Astrocyte (in vitro differentiated cells and primary cell): ENCODE measurements around the gene AKAP8.

ENCODE experiments used
- EZH2 ChIP-seq: IDR thresholded peaks from 2 replicates; pipeline ENCODE4 v1.6.1; 2012; ENCODE audit warnings: mild to moderate bottlenecking, low read length, inconsistent platforms; ENCODE audit not compliant: insufficient read depth
- TF ChIP-seq, protein P1 (sequence below): IDR thresholded peaks from 2 replicates; pipeline ENCODE4 v1.5.1; 2011; ENCODE audit warnings: low read depth, mild to moderate bottlenecking, inconsistent platforms, low read length, moderate library complexity; ENCODE audit not compliant: insufficient read depth

DNA sequence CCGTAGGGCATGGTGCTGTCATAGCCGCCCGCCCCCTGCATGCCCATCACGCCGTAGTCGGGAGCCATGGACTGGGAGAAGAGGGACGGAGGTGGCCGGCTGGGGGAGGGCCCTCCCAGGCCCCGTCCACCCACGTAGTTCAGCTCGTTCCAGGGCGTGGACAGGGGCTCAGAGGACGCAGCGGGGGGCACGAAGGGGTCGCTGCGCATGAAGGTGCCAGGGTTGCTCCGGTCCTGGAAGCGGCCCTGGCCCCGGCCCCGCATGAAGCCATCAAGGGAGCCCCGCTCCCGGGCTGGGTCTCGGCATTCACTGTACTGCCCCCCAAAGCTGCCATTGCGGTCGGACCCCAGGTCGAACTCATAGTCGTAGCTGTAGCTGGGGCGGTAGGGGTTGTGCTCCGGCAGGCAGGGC lies 6.7 kb downstream of the AKAP8 start:
- TF ChIP-seq, protein P1, sequence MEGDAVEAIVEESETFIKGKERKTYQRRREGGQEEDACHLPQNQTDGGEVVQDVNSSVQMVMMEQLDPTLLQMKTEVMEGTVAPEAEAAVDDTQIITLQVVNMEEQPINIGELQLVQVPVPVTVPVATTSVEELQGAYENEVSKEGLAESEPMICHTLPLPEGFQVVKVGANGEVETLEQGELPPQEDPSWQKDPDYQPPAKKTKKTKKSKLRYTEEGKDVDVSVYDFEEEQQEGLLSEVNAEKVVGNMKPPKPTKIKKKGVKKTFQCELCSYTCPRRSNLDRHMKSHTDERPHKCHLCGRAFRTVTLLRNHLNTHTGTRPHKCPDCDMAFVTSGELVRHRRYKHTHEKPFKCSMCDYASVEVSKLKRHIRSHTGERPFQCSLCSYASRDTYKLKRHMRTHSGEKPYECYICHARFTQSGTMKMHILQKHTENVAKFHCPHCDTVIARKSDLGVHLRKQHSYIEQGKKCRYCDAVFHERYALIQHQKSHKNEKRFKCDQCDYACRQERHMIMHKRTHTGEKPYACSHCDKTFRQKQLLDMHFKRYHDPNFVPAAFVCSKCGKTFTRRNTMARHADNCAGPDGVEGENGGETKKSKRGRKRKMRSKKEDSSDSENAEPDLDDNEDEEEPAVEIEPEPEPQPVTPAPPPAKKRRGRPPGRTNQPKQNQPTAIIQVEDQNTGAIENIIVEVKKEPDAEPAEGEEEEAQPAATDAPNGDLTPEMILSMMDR: no peak
- TF ChIP-seq EZH2: no peak
